Measurements from ENCODE around the gene NRDE2.
"Not testable (repeated sequence)": the region's sequence is repeated elsewhere in the genome, so short reads cannot be mapped to it uniquely, and the experiment has no call there.

NRDE2 gene

DNA sequence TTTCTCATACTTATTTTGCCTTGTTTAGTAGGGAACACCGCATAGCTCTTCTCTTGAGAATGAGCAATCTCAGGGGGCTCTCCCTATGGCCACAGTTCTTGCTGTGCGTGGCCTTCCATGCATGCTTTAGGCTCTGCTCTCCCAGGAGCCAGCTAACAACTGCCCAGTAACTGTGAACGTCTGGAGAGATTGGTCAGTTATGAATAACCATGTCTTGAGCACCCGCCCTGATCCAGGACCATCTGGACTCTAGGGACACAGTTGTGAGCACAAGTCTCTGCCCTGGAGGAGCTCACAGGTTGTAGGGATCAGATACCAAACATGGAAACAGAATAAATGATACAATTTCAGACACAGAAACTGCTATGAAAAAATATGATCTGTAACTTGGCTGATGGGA is 63.3 kb downstream of the NRDE2 start:
- no peak for DNase-seq

DNA sequence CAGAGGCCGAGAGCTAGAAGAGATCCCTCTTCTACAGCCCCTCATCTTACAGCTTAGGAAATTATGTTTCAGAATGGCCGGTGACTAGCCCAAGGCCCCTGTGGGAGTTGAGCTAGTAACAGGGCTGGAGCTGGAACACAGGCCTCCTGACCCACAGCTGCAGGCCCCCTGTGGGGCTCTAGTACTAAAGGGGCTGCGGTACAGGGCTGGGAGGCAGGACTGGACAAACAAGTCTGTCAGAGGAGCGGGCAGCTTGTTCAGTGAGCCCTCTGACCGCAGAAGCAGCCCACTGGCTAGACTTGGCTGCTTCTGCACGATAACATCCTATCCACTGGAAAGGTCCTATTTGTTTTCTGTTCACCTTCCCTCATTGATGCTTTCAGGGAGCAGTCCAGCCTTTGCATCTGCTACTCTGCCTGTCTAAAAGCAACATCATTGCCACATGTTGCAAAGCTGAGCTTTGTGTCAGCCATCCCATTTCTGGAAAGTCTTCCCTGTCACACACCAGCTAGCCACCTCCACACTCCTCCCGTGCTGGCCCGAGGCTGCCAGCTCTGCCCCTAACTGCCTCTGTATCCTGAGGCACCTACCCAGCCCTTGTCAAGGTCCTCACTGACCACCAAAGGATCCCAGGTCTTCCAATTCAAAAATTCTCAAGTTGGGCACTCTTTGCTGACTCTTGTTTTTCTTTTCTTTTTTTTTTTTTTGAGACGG is 65.1 kb downstream of the NRDE2 start:
- no peak for DNase-seq

DNA sequence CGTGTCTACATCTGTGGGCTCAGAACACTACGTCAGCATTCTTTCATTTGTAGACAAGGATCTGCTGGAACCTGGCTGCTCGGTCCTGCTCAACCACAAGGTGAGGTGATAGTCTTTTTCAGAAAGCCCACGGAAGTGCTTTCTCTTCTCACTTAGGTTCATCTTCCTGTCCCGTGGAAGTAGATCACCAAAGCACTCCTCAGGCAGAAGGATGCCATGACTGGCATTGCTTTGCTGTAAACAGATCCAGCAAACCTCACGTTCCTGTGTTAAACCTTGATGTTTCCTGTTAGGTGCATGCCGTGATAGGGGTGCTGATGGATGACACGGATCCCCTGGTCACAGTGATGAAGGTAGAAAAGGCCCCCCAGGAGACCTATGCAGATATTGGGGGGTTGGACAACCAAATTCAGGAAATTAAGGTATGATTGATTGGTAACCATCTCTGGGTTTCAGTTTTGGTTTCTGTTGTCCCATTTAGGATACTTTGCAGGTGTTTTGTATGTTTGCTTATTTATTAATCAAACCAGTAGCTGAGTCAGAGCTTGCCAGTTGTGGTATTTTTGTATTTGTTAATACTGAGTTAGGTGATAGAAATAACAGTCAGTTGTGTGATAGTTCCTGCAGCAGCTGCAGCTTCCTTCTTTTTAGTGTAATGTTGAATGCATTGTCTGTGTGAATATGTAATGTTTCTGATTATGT is 67.8 kb downstream of the NRDE2 start:
- DNase-seq: no peak

DNA sequence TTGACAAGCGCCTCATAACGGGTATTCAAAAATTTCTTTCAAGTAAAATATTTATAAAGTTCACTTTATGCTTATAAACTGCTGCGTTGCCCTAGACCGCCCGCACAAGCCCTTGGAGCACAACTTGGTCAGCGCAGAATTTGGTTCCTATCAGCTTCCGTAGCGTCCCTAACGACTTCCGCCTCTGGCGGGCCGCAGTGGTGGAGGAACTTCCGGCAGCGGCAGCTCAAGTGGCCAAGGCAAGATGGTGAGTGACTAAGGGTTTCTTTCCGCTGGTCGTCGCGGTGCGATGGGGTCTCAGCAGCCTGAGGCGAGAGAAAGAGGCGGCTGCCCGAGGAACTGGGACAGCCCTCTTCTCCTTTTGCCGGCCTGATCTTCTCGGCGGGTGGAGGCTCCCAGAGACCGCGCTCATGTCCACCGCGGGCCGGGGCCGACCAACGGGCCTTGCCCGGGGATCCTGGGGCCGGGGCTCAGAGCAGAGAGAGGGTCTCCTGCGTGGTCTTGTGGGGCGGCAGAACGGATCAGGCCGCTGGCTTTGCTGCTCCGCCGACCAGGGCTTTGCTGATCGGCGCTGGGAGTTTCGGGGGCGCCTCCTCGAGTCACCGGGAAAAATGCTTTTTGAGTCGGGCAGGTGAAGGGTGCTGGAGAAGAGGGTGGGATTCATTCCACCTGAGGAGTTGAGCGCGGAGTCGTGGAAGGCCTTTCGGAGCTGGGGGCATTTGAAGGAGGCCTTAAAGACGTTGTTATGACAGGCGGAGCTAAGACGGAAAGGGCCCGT is 75.2 kb downstream of the NRDE2 start, which contains the start of gene PSMC1:
PSMC1 (plus strand) TSS at position 200 of the 778 bp plus-strand sequence; CDS start at position 245, 45 bp downstream.
- peak; percentile 93 for DNase-seq

DNA sequence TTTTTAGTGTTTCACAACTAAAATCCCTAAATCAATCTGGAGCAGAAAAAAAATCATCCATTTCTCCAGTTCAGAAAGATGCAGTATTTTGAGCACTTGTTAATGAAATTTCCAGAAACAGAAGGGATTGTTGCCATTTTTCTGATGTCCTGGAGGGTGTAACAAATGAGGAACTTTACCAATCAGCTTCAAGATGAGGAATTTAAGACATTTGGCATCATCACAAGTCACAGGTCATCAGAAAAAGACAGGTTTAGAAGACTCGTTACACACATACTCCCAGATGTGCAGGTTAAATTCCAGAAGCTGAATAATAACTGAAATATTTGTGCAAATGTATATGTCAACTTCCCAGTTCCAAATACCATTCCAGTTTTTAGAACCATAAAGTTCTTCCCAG is 75.9 kb downstream of the NRDE2 start:
- DNase-seq: no peak

DNA sequence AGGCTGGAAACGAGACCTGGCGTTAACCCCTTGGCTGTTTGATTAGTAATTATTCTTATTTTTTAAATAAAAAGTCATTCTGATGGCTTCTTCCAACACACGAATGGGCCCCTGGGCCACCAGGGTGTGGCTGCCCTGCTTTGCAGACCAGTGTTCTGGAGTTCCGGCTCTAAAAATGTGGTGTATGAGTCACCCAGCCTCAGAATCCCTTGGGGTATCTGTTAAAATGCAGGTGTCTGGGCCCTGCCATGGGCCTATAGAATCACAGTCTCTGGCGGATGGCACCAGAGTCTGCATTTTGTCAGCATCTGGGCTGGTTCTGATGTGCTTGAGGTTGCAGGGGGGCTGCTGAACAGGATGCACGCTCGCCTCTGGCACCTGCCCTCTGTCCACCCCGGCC is 77.9 kb downstream of the NRDE2 start:
- no peak for DNase-seq

DNA sequence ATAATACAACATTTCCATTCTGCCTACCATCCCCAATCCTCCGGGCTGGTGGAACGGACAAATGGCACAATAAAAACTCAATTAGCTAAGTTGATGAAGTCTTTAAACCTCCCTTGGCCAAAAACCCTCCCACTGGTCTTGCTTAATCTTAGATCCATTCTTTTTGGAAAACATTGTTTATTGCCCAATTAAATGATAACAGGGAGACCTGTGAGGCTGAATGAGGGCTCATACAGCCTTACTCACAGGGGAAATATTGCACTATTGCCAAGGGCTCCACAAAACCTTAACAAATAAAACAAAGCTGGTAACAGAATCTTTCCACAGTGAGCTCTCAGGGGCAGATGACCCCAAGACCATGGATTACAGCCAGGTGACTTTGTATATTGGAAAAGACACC is 83.1 kb downstream of the NRDE2 start:
- DNase-seq: no peak

DNA sequence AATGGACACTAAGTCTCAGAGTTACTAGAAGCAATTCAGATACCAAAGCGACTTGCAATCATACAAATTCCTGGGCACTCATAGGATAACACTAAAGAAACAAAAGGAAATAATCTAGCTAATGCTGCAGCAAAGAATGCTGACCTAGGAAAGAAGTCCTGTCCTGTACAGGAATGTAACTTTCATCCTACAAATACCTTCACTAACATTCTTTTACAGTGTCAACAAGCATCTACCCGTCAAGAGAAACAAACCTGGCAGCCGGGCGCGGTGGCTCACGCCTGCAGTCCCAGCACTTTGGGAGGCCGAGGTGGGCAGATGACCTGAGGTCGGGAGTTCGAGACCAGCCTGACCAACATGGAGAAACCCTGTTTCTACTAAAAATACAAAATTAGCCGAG is 84.3 kb downstream of the NRDE2 start:
- not testable (repeated sequence) for DNase-seq

DNA sequence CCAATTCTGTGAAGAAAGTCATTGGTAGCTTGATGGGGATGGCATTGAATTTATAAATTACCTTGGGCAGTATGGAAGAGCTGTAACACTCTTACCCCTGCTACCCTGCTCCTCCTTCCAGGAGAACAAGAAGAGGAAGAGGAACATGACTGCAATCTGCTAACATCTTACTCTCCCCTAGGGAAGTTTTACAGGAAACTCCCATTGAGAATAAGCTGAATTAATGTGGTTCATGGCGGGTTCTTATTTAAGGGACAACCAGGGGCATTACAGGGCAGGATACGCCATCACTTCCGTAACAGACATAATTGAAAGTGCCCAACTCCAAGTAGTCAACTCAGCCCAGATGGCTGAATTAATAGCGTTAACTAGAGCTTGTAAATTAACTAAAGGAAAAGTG is 84.8 kb downstream of the NRDE2 start:
- DNase-seq: no peak

DNA sequence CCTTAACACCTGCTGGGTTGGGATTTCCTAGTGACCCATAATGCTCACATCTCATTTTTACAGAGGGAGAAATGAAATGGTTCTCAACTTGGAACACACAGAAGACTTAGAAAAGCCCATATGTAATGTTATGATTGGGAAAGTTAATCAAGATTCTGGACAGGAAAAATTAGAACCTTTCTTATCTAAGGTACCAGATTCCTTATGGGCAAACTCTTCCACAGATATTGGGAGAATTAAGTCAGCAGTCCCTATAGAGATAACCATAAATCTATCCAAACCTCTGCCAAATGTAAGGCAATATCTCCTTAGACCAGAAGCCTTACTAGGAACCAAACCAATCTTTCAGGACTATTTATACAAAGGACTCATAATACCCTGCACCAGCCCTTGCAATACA is 89.3 kb downstream of the NRDE2 start:
- no peak for DNase-seq

DNA sequence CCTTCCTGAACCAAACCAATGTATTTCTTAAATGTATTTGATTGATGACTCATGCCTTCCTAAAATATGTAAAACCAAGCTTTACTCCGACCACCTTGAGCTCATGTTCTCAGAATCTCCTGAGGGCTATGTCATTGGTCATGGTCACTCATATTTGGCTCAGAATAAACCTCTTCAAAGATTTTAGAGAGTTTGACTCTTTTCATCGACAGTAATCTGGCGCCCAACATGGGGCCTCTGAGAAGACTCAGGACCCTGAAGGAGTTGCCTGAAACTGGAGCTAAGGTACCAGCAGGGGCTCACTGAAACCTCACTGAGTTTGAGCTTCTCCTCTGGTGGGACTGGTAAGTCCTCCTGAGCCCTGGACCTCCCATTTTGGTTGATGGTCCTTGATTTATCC is 92.6 kb downstream of the NRDE2 start:
- peak; percentile 23 for DNase-seq

DNA sequence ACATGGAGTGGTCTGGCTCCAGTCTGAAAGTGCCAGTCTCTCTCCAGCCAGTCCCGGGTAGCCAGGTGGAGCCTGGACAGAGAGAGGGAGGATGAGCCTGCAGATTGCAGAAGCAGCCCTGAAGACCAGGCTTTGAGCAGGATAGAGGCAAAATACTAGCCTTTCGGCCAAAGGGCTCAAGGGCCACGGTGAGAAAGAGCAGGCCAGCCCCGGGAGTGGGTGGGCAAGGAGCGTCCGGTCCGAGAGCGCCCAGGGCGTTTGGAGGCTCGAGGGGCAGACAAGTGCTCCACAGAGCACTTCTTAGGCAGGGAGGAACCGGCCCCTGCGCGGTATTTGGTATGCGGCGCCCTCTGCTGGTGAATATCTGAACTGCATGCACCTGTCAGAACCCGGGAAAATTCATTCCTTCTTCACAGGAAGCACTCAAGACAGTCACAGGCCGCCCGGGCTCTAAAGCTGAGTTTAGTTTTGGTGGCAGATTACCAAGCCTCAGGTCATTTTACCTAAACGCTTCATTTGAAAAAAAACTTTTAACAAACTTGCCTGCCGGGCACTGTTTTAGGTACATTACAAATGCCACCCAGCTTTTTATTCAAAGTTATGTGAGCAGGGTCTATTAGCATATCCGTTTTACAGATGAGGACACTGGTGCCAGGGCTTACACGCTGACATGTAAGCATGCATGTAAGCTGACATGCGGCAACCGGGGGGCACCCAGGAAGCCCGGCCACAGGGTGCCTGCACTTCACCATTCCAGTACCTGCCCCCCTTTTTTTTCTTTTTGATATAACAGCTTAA is 96.4 kb downstream of the NRDE2 start:
- peak; percentile 40 for DNase-seq

DNA sequence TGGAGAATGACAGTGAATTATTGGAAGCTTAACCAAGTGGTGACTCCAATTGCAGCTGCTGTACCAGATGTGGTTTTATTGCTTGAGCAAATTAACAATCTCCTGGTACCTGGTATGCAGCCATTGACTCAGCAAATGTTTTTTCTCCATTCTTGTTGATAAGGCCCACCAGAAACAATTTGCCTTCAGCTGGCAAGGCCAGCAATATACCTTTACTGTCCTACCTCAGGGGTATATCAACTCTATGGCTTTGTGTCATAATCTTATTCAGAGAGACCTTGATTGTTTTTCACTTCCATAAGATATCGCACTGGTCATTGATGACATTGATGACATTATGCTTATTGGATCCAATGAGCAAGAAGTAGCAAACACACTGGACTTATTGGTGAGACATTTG is 101.8 kb downstream of the NRDE2 start:
- not testable (repeated sequence) for DNase-seq

DNA sequence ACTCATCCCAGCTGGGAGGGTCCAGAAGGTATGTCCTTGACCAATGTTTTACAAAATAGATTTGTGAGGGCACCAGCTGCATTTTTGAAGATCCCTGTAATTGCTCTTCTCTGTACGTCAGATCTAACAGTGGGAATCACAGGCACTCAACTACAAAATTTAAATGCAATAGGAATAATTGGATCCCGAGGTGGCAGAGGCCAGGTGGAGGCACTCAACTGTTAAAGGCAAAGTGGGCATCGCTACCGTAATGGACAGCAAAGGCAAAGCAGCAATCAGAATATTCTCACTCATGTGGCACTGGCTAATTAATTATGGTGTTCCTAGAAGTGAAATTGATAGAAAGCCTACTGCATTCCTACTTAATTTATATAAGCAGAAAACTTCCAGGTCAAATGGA is 103.3 kb downstream of the NRDE2 start:
- DNase-seq: no peak
